GM18520 (cell line): ENCODE results near the gene DDX3Y.

Experiments
- ATAC-seq: cut with Tn5 transposase; IDR thresholded peaks from one replicate; pipeline ENCODE4 v1.9.1; 2021; ENCODE audit not compliant: unreplicated experiment

The DDX3Y gene

GRCh38 chrY:12904618-12905516 lies at the start of gene DDX3Y:
TSS of gene DDX3Y (plus strand) at chrY:12904868. CDS start at chrY:12904937, 69 bp downstream.
- ATAC-seq: no peak

GRCh38 chrY:12855791-12856275 lies 48.8 kb upstream of the DDX3Y start:
- ATAC-seq: no peak

GRCh38 chrY:12867960-12868359 lies 36.7 kb upstream of the DDX3Y start:
- no peak for ATAC-seq

- ATAC-seq: no peak
Observed at GRCh38 chrY:12896973-12897372, 7.7 kb upstream of the DDX3Y start.

- no peak for ATAC-seq
Observed at GRCh38 chrY:12898604-12899003, 6.1 kb upstream of the DDX3Y start.

- no peak for ATAC-seq
Observed at GRCh38 chrY:12905517-12905872, 827 bp downstream of the DDX3Y start.

GRCh38 chrY:12905895-12906294 lies 1.2 kb downstream of the DDX3Y start:
- no peak for ATAC-seq

GRCh38 chrY:12913541-12913940 lies 8.9 kb downstream of the DDX3Y start:
- ATAC-seq: no peak

GRCh38 chrY:12928043-12928442 lies 23.4 kb downstream of the DDX3Y start:
- no peak for ATAC-seq

GRCh38 chrY:12941725-12942687 lies 37.3 kb downstream of the DDX3Y start:
- no peak for ATAC-seq
